Pulmonary artery endothelial cell (primary cell): Measurements from ENCODE around the gene KLHL2. TPM values are rescaled to one million over a fixed set of nuclear protein-coding genes. Genes with fewer than 3 reads are reported as not detected.

ENCODE experiments used
- DNase-seq: peaks from one replicate; pipeline ENCODE4 v3.0.0-alpha.2; 2011; ENCODE audit warnings: low read depth, low spot score
- total RNA-seq: library from RNA; depleted of rRNA; stranded (reverse); fragments of >200 nt; gene quantifications from 2 replicates; pipeline ENCODE4 v1.2.3, GENCODE V29; 2014

KLHL2 gene
- total RNA-seq, 1 donor from 2014 or later: 28.5 TPM

- DNase-seq: no peak
Observed at GRCh38 chr4:165360985-165361670, 153.8 kb downstream of the KLHL2 start.

- DNase-seq: no peak
Observed at GRCh38 chr4:165361810-165362209, 154.4 kb downstream of the KLHL2 start.

DNA sequence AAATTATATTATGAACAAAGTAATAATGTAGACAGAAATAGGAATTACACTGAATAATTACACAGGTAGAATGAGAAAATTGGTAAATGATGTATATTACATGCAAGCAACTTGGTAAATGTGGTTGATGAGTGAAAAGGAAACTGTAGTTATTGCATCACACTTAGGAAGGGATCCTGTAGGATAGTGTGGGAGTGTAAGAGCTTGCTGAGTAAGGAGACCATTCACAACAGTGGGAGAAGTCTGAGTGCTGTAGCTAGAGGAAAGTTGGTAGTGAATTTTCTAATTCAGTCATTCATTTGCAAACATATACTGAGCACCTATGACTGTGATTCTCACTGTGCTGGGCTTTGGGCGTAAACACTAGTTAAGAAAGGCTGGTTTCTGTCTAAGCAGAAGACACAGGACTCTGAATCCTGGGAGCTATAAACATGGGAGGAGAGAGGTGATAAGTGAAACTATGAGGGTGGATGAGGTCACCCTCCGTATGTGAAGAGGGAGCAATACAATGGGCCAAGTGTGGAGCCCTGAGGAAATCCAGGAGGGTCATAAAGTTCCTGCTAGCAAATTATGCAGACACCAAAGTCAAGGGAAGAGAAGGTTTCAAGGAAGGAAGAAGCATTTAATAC, 157.2 kb downstream of the KLHL2 start:
- DNase-seq: no peak

GRCh38 chr4:165367040-165367439, 159.7 kb downstream of the KLHL2 start:
- no peak for DNase-seq

- DNase-seq: no peak
Observed at GRCh38 chr4:165368114-165368513, 160.8 kb downstream of the KLHL2 start.

GRCh38 chr4:165368567-165368966, 161.2 kb downstream of the KLHL2 start:
- no peak for DNase-seq

GRCh38 chr4:165369522-165369921, 162.2 kb downstream of the KLHL2 start:
- DNase-seq: no peak

DNA sequence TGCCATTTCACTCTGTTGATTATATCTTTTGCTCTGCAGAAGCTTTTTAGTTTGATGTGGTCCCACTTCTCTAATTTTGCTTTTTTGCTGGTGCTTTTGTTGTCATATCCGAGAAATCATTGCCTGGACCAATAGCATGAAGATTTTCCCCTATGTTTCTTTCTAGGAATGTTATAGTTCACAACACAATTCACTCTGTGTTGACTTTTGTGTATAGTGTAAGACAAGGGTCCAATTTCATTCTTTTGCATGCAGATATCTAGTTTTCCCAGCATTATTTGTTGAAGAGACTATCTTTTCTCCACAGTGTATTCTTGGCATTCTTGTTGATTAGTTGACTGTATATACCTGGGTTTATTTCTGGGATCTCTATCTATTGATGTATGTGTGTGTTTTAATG, 163.2 kb downstream of the KLHL2 start:
- no peak for DNase-seq

Other genes starting within 250 kb of the KLHL2 start
- not detected in 2 replicates for gene TRIM61, start 229.9 kb upstream of the KLHL2 start, total RNA-seq
- not detected in 2 replicates for gene TRIM60, start 175.6 kb upstream of the KLHL2 start, total RNA-seq
- gene TRIM75, start 153.7 kb upstream of the KLHL2 start, total RNA-seq: not detected in 2 replicates
- gene TMEM192, start 94.7 kb upstream of the KLHL2 start, total RNA-seq: 11.0 and 11.7 TPM in 2 replicates
- 159 and 292 TPM in 2 replicates for gene MSMO1, start 120.1 kb downstream of the KLHL2 start, total RNA-seq
- 0.35 and 1.2 TPM in 2 replicates for gene CPE, start 171.4 kb downstream of the KLHL2 start, total RNA-seq